HEK293T (cell line): ENCODE measurements around the gene CD3G.

Experiments used
- CTCF ChIA-PET: fragments of 350-600 bp; formaldehyde crosslinking; extraction: SDS; loops from one replicate; lab custom pipeline; 2021; ENCODE audit warnings: antibody characterized with exemption, inconsistent platforms; lab: Yijun Ruan, JAX
- POLR2A ChIA-PET: fragments of 350-600 bp; formaldehyde crosslinking; extraction: SDS; loops from one replicate; lab custom pipeline; 2020; ENCODE audit warnings: antibody characterized with exemption, inconsistent platforms; lab: Yijun Ruan, JAX
- DNase-seq: peaks from one replicate; pipeline ENCODE4 v3.0.0; 2012; ENCODE audit warnings: mixed read lengths; ENCODE audit errors: extremely low spot score
- ARNT ChIP-seq: fragments of 450-650 bp; IDR thresholded peaks from 2 replicates; pipeline ENCODE4 v1.6.1; 2017; ENCODE audit warnings: mild to moderate bottlenecking
- BHLHE40 ChIP-seq: fragments of 450-650 bp; IDR thresholded peaks from 2 replicates; pipeline ENCODE4 v1.6.1; 2016; ENCODE audit warnings: mild to moderate bottlenecking, moderate library complexity, borderline replicate concordance
- CTBP1 ChIP-seq: fragments of 450-650 bp; IDR thresholded peaks from 2 replicates; pipeline ENCODE4 v1.6.1; 2016; ENCODE audit warnings: borderline replicate concordance
- ELF4 ChIP-seq: fragments of 450-650 bp; IDR thresholded peaks from 2 replicates; pipeline ENCODE4 v1.6.1; 2017; ENCODE audit warnings: antibody characterized with exemption
- FOXA1 ChIP-seq: fragments of 450-650 bp; IDR thresholded peaks from 2 replicates; pipeline ENCODE4 v1.6.1; 2016; ENCODE audit warnings: mild to moderate bottlenecking
- FOXK2 ChIP-seq: fragments of 450-650 bp; IDR thresholded peaks from 2 replicates; pipeline ENCODE4 v1.6.1; 2016; ENCODE audit warnings: mild to moderate bottlenecking
- FOXM1 ChIP-seq: fragments of 450-650 bp; IDR thresholded peaks from 2 replicates; pipeline ENCODE4 v1.6.1; 2017; ENCODE audit warnings: mild to moderate bottlenecking, borderline replicate concordance
- HDGF ChIP-seq: fragments of 450-650 bp; IDR thresholded peaks from 2 replicates; pipeline ENCODE4 v1.6.1; 2017; ENCODE audit warnings: antibody characterized with exemption, borderline replicate concordance
- L3MBTL2 ChIP-seq: fragments of 450-650 bp; conservative IDR thresholded peaks from 2 replicates; pipeline ENCODE4 v1.6.1; 2016; ENCODE audit warnings: mild to moderate bottlenecking
- LEF1 ChIP-seq: fragments of 450-650 bp; IDR thresholded peaks from 2 replicates; pipeline ENCODE4 v1.6.1; 2017; ENCODE audit warnings: mild to moderate bottlenecking, borderline replicate concordance
- NFRKB ChIP-seq: fragments of 450-650 bp; IDR thresholded peaks from 2 replicates; pipeline ENCODE4 v1.6.1; 2016; ENCODE audit warnings: mild to moderate bottlenecking, moderate library complexity
- PKNOX1 ChIP-seq: fragments of 450-650 bp; IDR thresholded peaks from 2 replicates; pipeline ENCODE4 v1.6.1; 2016
- SP1 ChIP-seq: fragments of 450-650 bp; IDR thresholded peaks from 2 replicates; pipeline ENCODE4 v1.6.1; 2017
- SUZ12 ChIP-seq: fragments of 450-650 bp; IDR thresholded peaks from 2 replicates; pipeline ENCODE4 v1.6.1; 2016; ENCODE audit warnings: mild to moderate bottlenecking
- TARDBP ChIP-seq: fragments of 450-650 bp; IDR thresholded peaks from 2 replicates; pipeline ENCODE4 v1.6.1; 2016
- ZNF384 ChIP-seq: fragments of 450-650 bp; IDR thresholded peaks from 2 replicates; pipeline ENCODE4 v1.6.1; 2016

CD3G gene

DNA sequence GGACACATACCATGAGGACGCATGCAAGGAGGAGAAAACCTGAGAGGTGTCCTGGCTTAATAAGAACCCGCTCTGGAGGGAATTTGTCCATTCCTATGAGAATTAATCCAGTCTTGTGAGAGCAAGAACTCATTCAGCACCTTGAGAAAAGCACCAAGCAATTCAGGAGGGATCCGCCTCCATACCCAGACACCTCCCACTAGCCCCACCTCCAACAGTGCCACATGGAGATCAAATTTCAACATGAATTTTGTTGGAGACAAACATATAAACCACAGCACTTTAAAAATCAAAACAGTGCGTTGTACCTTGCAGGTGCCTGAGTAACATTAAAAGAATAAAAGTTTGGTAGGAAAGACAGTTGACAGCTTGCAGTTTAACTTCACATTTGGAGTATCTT lies 26.6 kb downstream of the CD3G start:
- POLR2A ChIA-PET: no interaction called here
- DNase-seq: no peak
- no peak for TF ChIP-seq ARNT
- no peak for TF ChIP-seq ELF4
- TF ChIP-seq LEF1: no peak
- no peak for TF ChIP-seq ZNF384
- TF ChIP-seq FOXK2: no peak
- TF ChIP-seq PKNOX1: no peak
- no peak for TF ChIP-seq SUZ12
- no peak for TF ChIP-seq HDGF
- no peak for TF ChIP-seq NFRKB
- no peak for TF ChIP-seq FOXM1
- CTCF ChIA-PET: interaction anchor here (0.6 kb wide), 1 partner anchor 52 kb away, joined by 5 read pairs; no protein-coding TSS in a partner anchor

- no peak for DNase-seq
- TF ChIP-seq CTBP1 (no peak), SP1 (no peak), TARDBP (no peak), ARNT (no peak), BHLHE40 (no peak)
- ChIA-PET CTCF (no interaction called here), POLR2A (no interaction called here)
These were observed 29.1 kb downstream of the CD3G start for GRCh38 chr11:118373263-118373662.

- no peak for TF ChIP-seq HDGF
- ChIA-PET CTCF (no interaction called here), POLR2A (no interaction called here)
- DNase-seq: no peak
These were observed 29.7 kb downstream of the CD3G start for GRCh38 chr11:118373871-118374270.

DNA sequence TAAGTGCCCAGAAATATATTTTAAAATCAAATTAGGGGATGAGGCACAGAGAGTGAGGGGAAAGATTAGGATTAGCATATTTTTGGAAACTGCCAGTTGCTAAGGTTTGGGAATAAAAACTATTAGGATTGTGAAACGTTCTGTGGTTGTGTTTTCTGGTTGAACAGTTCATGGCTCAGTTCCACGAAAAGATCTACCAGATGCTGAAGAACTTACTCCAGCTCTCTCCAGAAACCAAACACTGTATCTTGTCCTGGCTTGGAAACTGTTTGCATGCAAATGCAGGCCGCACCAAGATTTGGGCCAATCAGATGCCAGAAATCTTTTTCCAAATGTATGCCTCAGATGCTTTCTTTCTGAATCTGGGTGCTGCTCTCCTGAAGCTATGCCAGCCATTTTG lies 30.6 kb downstream of the CD3G start:
- ChIA-PET CTCF (no interaction called here), POLR2A (interaction anchor here (1.4 kb wide), 1 partner anchor 61 kb away, joined by 3 read pairs; no protein-coding TSS in a partner anchor)
- no peak for DNase-seq
- TF ChIP-seq FOXM1 (no peak), ZNF384 (no peak), L3MBTL2 (no peak), FOXA1 (no peak), HDGF (no peak), SUZ12 (no peak)

DNA sequence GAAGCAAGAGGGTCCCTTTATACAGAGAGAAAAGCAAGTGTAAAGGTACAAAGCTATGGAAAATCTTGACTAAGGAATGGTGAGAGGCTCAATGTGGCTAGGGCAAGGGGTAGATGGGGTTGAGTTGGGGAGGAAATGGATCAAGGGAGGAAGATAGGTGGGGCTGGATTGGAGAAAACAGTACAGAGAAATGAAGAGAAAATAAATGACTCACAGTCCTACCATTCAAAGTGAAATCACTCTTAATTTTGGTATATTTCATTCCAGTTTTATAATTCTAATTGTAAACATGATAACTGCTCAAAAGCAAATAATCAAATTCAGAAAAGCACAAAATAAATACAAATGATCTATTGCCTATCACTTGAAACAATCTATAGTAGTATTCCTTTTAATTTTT lies 31.8 kb downstream of the CD3G start:
- ChIA-PET CTCF (no interaction called here), POLR2A (interaction anchor here (1.4 kb wide), 1 partner anchor 60 kb away, joined by 3 read pairs; no protein-coding TSS in a partner anchor)
- TF ChIP-seq SP1 (no peak), ARNT (no peak), LEF1 (no peak), BHLHE40 (no peak)
- DNase-seq: no peak

DNA sequence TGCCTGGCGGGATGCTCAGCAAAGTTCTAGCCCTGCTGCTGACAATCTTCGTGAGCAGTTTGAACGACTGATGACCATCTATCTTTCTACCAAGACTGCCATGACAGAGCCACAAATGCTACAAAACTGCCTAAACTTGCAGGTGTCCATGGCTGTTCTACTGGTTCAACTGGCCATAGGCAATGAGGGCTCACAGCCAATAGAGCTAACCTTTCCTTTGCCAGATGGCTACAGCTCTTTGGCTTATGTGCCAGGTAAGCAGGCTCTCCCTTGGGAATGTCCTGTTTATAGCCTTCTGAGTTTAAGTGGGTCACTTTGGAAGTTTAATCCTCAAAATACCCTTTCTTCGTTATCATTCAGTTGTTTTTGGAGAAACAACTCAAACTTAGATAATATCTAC lies 35.4 kb downstream of the CD3G start:
- POLR2A ChIA-PET: no interaction called here
- CTCF ChIA-PET: no interaction called here

GRCh38 chr11:118380571-118380970 lies 36.4 kb downstream of the CD3G start:
- CTCF ChIA-PET: no interaction called here
- TF ChIP-seq LEF1: no peak
- TF ChIP-seq ARNT: no peak
- no peak for TF ChIP-seq FOXK2
- no peak for TF ChIP-seq CTBP1
- no peak for TF ChIP-seq TARDBP
- TF ChIP-seq L3MBTL2: no peak
- no peak for TF ChIP-seq SP1
- no peak for TF ChIP-seq FOXM1
- no peak for TF ChIP-seq PKNOX1
- no peak for TF ChIP-seq BHLHE40
- no peak for TF ChIP-seq HDGF
- TF ChIP-seq FOXA1: no peak
- TF ChIP-seq NFRKB: no peak
- TF ChIP-seq ZNF384: no peak
- TF ChIP-seq ELF4: no peak
- POLR2A ChIA-PET: no interaction called here
- DNase-seq: no peak

More for the DNA sequence above, 35.4 kb downstream of the CD3G start:
- DNase-seq: no peak
- TF ChIP-seq L3MBTL2: no peak
- no peak for TF ChIP-seq FOXM1
- TF ChIP-seq FOXA1: no peak
- TF ChIP-seq ELF4: no peak
- no peak for TF ChIP-seq NFRKB
- no peak for TF ChIP-seq CTBP1
- no peak for TF ChIP-seq PKNOX1
- no peak for TF ChIP-seq ZNF384
- no peak for TF ChIP-seq SUZ12
- no peak for TF ChIP-seq FOXK2
- TF ChIP-seq TARDBP: no peak
- no peak for TF ChIP-seq ARNT
- no peak for TF ChIP-seq LEF1
- no peak for TF ChIP-seq SP1
- no peak for TF ChIP-seq HDGF

- CTCF ChIA-PET: no interaction called here
- TF ChIP-seq SUZ12: no peak
- TF ChIP-seq FOXM1: no peak
- TF ChIP-seq TARDBP: no peak
- no peak for TF ChIP-seq CTBP1
- TF ChIP-seq BHLHE40: no peak
- TF ChIP-seq ZNF384: no peak
- no peak for TF ChIP-seq PKNOX1
- no peak for TF ChIP-seq L3MBTL2
- no peak for TF ChIP-seq FOXK2
- TF ChIP-seq ELF4: no peak
- TF ChIP-seq FOXA1: no peak
- DNase-seq: no peak
- POLR2A ChIA-PET: no interaction called here
These were observed 38.8 kb downstream of the CD3G start for GRCh38 chr11:118382954-118383353.
